GM12892 (cell line): ENCODE measurements around the gene ARHGEF26.

Experiments used
- POLR2A ChIP-seq: IDR thresholded peaks from 2 replicates; pipeline ENCODE4 v1.6.1; 2011; ENCODE audit warnings: low read depth, low read length, control low read depth
- POLR2AphosphoS5 ChIP-seq: IDR thresholded peaks from 2 replicates; pipeline ENCODE4 v1.6.1; 2011; ENCODE audit warnings: low read depth, low read length, control low read depth
- TAF1 ChIP-seq: IDR thresholded peaks from 2 replicates; pipeline ENCODE4 v1.6.1; 2011; ENCODE audit warnings: low read depth, mild to moderate bottlenecking, control low read depth, low read length, borderline replicate concordance

DNA sequence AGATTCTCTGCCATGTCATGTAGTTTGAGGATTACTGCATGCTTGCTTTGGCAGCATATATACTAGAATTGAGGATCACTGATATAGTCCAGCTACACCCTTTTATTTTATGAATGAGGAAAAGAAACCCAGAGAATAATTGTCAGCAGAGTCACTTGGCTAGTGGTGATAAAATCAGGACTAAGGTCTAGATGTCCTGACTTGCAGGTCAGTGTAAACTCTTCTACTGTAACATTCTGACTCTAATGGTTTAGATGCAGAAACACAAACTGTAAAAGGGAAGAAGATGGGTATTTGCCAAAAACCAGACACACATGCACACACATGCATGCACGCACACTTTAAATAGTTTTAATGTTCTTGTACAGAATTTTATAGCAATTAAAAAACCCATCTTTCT lies 97.5 kb downstream of the ARHGEF26 start:
- no peak for TF ChIP-seq POLR2A
- no peak for TF ChIP-seq POLR2AphosphoS5
- no peak for TF ChIP-seq TAF1
